Left ventricle myocardium inferior (tissue), 1 donor: ENCODE measurements around the gene COL8A1. TPM values are rescaled to one million over a fixed set of nuclear protein-coding genes. Genes with fewer than 3 reads are reported as not detected.

Source experiments
- DNase-seq: peaks from one replicate; pipeline ENCODE4 v3.0.0-alpha.2; 2020
- H3K27ac ChIP-seq: fragments of 200-600 bp; replicated peaks from 2 replicates; pipeline ENCODE4 v1.8.0; 2021
- H3K27me3 ChIP-seq: fragments of 200-600 bp; 2 replicates; pipeline ENCODE4 v1.8.0; 2021; ENCODE audit warnings: low read depth
- H3K36me3 ChIP-seq: fragments of 200-600 bp; 2 replicates; pipeline ENCODE4 v1.8.0; 2021
- H3K4me1 ChIP-seq: fragments of 200-600 bp; 2 replicates; pipeline ENCODE4 v1.8.0; 2021
- H3K4me3 ChIP-seq: fragments of 200-600 bp; 2 replicates; pipeline ENCODE4 v1.8.0; 2021; ENCODE audit warnings: mild to moderate bottlenecking, moderate library complexity
- H3K9me3 ChIP-seq: fragments of 200-600 bp; replicated peaks from 2 replicates; pipeline ENCODE4 v1.8.0; 2021
- CTCF ChIP-seq: fragments of 200-600 bp; IDR thresholded peaks from 2 replicates; pipeline ENCODE4 v1.8.0; 2021; ENCODE audit warnings: antibody characterized with exemption, mild to moderate bottlenecking, borderline replicate concordance
- intact Hi-C: fragments of 100-400 bp; cut with micrococcal nuclease; formaldehyde crosslinking; loops from one replicate; pipeline ENCODE4 v1.11.0; 2022
- total RNA-seq: library from RNA; stranded (reverse); fragmentation: NEBNext Ultra II Directional; extraction: Animal tissue kit (Norgen Biotek cat#: 25700); gene quantifications from one replicate; pipeline ENCODE4 v1.2.1, GENCODE V29; 2021
- donor health status: DM: no; HTN: yes; CAD: no; lungs with severe emphysema.

COL8A1 gene
- total RNA-seq, 1 donor from 2014 or later, result 16.4 TPM

- Histone ChIP-seq H3K4me1 (peaks cover 50% of the 10 kb centered on the region), H3K4me3 (no peak overlapping the region), H3K27me3 (no peaks in the 10 kb centered on the region), H3K9me3 (no peaks in the 10 kb centered on the region), H3K27ac (no peak overlapping the region), H3K36me3 (no peaks in the 10 kb centered on the region)
- intact Hi-C loops, result no loop called here
- TF ChIP-seq CTCF, result no peak
- no peak for DNase-seq
Measured at GRCh38 chr3:99762901-99763300, 124.5 kb downstream of the COL8A1 start.

GRCh38 chr3:99764377-99764776 is 126.0 kb downstream of the COL8A1 start:
- no peaks in the 10 kb centered on the region for H3K27me3 ChIP-seq
- no peaks in the 10 kb centered on the region for H3K9me3 ChIP-seq
- H3K27ac ChIP-seq, result no peak overlapping the region
- H3K36me3 ChIP-seq, result no peaks in the 10 kb centered on the region
- DNase-seq, result no peak
- intact Hi-C loops, result no loop called here
- no peak for TF ChIP-seq CTCF
- no peak overlapping the region for H3K4me3 ChIP-seq
- peaks cover 35% of the 10 kb centered on the region for H3K4me1 ChIP-seq

- no peaks in the 10 kb centered on the region for H3K9me3 ChIP-seq
- no peaks in the 10 kb centered on the region for H3K27me3 ChIP-seq
- no peak for TF ChIP-seq CTCF
- peaks cover 26% of the 10 kb centered on the region for H3K4me1 ChIP-seq
- intact Hi-C loops, result no loop called here
- no peak overlapping the region for H3K4me3 ChIP-seq
- no peak for DNase-seq
- no peak overlapping the region for H3K27ac ChIP-seq
- no peaks in the 10 kb centered on the region for H3K36me3 ChIP-seq
Measured at GRCh38 chr3:99765042-99765942, 126.9 kb downstream of the COL8A1 start.

GRCh38 chr3:99767291-99767690 is 128.9 kb downstream of the COL8A1 start:
- no peaks in the 10 kb centered on the region for H3K27me3 ChIP-seq
- no peak overlapping the region for H3K4me3 ChIP-seq
- no peaks in the 10 kb centered on the region for H3K36me3 ChIP-seq
- H3K27ac ChIP-seq, result no peak overlapping the region
- TF ChIP-seq CTCF, result no peak
- H3K4me1 ChIP-seq, result peaks cover 11% of the 10 kb centered on the region
- no peak for DNase-seq
- no peaks in the 10 kb centered on the region for H3K9me3 ChIP-seq
- intact Hi-C loops, result no loop called here

- no peak for TF ChIP-seq CTCF
- no peak for DNase-seq
- Histone ChIP-seq H3K27ac (no peak overlapping the region), H3K4me3 (no peak overlapping the region), H3K36me3 (no peaks in the 10 kb centered on the region), H3K4me1 (peaks cover 11% of the 10 kb centered on the region), H3K27me3 (no peaks in the 10 kb centered on the region), H3K9me3 (no peaks in the 10 kb centered on the region)
- intact Hi-C loops, result no loop called here
Measured at GRCh38 chr3:99768126-99768525, 129.7 kb downstream of the COL8A1 start.
